GM18499 (cell line): ENCODE data around the gene RAVER2.

Experiments
- ATAC-seq: cut with Tn5 transposase; IDR thresholded peaks from one replicate; pipeline ENCODE4 v1.9.1; 2021; ENCODE audit warnings: moderate number of reproducible peaks; ENCODE audit not compliant: insufficient read depth, unreplicated experiment

RAVER2 gene

GRCh38 chr1:64871256-64871655 is 126.4 kb downstream of the RAVER2 start:
- no peak for ATAC-seq

GRCh38 chr1:64872067-64872466 is 127.2 kb downstream of the RAVER2 start:
- ATAC-seq, result no peak

- ATAC-seq, result no peak
These were observed 128.7 kb downstream of the RAVER2 start for GRCh38 chr1:64873576-64873975.

DNA sequence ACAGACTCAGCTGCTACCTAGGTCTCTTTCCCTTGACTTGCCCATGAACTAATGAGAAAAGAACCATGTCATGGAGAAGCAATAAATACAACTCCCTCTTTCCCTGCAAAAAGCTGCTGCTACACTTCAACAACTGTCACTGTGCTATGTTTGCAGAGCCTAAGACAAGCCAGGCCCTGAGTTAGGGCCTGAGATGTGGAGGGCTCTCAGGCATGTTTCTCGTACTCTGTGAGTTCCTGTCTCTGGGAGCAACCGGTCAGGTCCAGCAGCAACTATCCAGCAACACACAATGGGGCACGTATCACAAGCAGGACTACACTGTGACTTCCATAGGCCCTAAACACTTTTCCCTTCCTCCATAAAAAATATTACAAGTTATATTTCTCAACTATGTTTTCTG is 129.8 kb downstream of the RAVER2 start:
- ATAC-seq, result no peak

GRCh38 chr1:64875101-64875500 is 130.2 kb downstream of the RAVER2 start:
- no peak for ATAC-seq

GRCh38 chr1:64875606-64876005 is 130.7 kb downstream of the RAVER2 start:
- no peak for ATAC-seq

- no peak for ATAC-seq
These were observed 132.3 kb downstream of the RAVER2 start for GRCh38 chr1:64877151-64877550.

DNA sequence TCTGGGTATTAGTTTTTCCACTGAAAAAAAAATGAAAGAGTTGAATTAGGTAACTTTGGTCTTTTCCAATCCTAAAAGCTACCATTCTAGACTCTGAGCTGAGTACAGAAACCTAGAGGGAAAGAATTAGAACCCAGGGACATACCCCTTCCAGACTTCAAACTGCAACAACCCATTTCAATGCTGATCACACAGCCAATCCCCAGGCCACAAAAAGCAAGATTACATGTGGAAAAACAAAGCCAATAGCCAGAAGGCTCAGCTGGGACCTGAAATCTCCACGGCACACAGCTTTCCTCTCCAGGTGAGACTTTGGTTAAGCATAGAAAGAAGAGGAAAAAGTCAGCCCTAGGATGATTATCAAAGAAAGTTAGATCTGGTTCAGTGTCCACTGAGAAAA is 132.7 kb downstream of the RAVER2 start:
- ATAC-seq, result no peak

GRCh38 chr1:64878090-64878489 is 133.2 kb downstream of the RAVER2 start:
- no peak for ATAC-seq

DNA sequence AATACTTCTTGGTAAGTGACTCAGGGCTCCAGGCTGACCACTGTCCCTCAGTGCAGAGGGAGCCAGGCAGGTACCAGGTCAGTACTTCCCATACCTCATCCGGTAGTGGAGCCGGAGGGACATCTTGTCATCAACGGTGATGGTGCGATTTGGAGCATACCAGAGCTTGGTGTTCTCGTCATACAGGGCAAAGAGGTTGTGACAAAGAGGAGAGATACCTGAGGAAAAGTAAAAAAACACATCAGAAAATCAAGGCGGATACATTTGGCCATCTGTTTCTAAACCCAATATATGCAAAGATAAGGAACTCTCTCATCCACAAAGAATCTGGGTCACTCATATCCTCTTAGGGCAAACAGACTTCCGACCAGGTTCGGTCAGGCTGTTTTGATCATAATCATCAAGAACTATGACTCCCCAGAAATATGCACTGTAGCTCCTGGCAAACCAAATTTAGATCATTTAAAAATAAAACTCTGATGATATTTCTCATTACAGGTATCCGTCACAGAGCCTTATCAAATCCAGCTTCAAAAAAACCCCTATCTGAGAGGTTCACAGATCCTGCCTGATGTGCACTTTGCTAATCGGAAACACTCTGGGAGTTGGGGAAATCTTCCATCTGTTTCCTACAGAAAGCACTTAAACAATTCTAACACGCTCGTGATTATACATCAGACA is 134.2 kb downstream of the RAVER2 start:
- ATAC-seq, result no peak

DNA sequence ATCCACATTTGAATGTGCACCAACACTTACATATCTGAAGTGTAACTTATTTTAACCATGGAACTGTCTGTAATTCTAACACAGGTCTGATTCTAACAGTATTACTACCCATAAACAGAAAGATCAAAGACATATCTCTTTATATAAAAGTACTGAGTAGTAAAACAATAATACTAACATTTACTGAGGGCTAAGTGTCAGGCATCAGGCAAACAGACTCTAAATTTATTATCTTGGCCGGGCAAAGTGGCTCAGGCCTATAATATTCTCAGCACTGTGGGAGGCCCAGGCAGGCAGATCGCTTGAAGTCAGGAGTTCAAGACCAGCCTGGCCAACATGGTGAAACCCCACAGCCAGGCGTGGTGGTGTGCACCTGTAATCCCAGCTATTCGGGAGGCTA is 135.6 kb downstream of the RAVER2 start:
- ATAC-seq, result no peak

- ATAC-seq, result no peak
These were observed 136.4 kb downstream of the RAVER2 start for GRCh38 chr1:64881281-64881680.
